GM10266 (cell line): ENCODE data around the gene GABRD.

Experiments used
- DNase-seq: peaks from one replicate; pipeline ENCODE4 v3.0.0; 2012; ENCODE audit errors: extremely low spot score
- CTCF ChIP-seq: IDR thresholded peaks from 2 replicates; pipeline ENCODE4 v1.5.1; 2012; ENCODE audit warnings: mild to moderate bottlenecking, low read depth; ENCODE audit not compliant: control insufficient read depth, insufficient read depth; ENCODE audit errors: missing control alignments

Gene GABRD

DNA sequence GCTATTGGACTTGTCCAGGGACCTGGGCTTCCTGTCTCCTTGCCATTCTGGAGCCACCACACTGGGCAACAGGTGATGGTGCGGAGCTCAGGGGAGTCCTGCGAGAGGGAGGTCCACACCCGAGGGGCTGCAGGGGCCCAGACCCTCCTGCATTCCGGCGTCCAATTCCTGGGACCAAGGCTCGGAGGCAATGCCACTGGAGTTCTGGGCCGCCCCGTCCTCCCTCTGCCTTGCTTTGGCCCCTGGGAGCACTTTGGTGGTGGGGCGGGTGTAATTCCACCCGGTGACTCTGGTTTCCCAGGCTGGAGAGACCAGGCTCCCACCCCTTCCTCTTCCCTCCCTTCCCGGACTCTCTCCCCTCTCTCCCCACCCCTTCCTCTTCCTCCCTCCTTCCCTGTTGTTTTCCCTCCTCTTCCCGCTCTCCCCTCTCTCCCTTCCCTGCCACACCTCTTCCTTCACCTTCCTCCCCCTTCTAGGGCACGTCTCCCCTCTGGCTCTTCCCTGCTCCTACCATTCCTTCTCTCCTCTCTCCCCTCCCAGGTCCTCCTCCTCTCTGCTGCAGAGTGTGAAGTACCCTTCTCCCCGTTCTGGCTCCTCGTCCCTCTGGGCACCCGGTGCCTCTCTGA is 33.0 kb downstream of the GABRD start:
- no peak for TF ChIP-seq CTCF
- DNase-seq, result no peak

DNA sequence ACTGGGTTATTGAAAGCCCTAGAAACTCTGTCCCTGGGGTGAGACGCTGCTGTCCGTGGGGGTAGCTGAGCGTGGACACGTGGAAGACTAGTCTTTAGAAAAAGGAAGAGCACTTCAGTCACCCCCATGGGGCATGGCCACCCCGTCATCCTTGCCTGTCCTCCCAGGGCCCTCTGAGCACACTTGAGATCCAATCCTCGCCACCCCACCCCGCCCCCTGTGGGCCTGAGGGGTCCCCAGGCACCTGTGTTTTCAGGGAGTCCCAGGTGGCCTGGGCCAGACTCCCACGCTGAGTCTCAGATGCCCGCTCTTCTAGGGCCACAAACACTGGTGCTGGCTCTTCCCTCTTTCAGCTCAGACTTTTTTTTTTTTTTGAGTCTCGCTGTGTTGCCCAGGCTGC is 33.6 kb downstream of the GABRD start:
- DNase-seq, result no peak
- TF ChIP-seq CTCF, result no peak

DNA sequence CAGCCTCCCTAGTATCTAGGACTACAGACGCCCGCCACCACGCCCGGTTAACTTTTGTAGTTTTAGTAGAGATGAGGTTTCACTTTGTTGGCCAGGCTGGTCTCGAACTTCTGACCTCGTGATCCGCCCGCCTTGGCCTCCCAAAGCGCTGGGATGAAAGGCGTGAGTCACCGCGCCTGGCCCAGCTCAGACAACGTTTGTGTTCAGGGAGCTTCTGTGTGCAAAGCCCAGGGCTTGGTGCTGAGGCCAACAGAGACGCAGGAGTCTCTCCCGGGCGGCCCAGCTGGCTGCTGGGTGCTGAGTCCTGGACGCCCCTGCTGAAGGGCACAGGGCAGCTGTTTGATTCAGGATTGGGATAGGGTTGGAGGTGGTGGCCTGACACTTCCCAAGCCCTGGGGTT is 34.1 kb downstream of the GABRD start:
- no peak for DNase-seq
- TF ChIP-seq CTCF, result no peak

- DNase-seq, result no peak
- TF ChIP-seq CTCF, result no peak
Measured at GRCh38 chr1:2053784-2054376, 34.7 kb downstream of the GABRD start.

DNA sequence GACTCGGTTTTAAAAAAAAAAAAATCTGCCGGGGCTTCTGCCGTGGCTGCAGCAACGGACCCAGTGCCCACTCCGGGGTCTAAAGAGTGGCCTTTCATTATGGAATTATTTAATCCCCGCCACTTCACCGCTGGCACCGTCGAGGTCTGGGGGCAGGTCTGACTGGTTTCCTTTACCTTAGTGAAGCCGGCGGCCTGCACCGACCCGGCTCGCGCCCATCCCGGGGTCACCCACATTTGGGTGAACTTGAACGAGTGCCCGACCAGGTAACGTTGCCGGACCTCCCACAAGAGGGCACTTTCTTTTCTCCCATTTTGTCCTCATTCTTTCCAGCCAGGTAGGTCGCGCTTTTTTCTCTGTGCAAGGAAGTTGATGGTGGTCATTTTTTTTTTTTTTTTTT is 35.4 kb downstream of the GABRD start:
- no peak for DNase-seq
- no peak for TF ChIP-seq CTCF

DNA sequence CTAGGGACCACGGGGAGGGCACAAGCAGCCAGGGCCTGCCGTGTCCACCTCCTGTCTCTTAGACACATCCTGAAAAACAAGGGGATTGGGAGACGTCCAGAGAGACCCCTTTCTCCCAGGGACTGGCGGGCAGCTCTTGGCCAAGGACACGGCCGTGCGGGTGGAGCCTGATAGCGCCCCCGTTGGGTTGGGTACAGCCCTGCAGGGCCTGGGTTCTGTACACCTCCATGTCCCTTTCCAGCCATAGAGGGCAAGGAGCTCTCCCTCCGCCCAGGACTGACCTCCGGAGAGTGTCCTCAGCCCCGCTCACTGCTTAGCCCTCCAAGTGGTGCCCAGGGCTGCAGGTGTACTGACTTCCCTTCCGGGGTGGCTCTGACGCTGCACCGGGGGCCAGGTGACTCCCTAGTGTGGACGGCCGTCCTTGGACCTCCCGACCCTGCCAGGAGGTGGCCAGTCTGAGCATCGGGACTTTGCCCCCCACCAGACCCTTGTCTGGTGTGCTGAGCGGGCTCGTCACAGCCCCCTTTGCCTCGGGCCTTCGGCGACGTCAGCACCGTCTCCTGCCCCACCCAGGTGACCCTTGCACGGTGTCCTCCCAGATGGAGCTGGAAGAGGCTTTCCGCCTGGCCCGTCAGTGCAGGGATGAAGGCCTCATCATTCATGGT is 36.9 kb downstream of the GABRD start:
- DNase-seq, result no peak
- no peak for TF ChIP-seq CTCF

DNA sequence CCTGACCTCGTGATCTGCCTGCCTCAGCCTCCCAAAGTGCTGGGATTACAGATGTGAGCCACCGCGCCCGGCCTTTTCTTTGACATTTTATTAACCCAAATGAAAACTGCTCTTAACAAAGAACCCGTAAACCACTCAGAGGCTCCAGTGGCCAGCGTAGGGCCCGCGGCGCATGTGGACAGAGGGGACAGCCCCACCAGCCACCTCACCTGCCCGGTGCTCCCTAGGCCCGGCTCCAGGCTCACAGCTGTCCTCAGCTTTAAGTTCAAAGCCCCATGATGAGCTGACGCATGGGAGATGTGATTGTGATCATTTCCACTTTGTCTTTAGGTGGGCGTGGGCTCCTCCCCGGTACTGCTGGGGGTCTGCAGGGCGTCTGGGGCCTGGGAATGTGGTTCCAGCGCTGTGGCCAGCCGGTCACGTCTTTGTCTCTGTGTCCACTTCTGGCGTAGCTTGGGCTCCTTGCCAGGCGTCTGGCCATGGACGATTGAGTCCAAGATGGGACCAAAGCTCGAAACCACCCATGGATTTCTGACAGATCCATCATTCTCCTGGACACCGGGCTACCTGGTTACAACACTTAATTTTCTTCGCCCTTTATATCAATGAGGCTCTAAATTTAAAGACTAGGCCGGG is 37.9 kb downstream of the GABRD start:
- no peak for DNase-seq
- TF ChIP-seq CTCF, result no peak
